GM19238 (cell line): Measurements from ENCODE around the gene NIF3L1.
A peak's percentile ranks its signal among the peaks of the same experiment; 100 is the strongest.
"Not testable (repeated sequence)": the region's sequence is repeated elsewhere in the genome, so short reads cannot be mapped to it uniquely, and the experiment has no call there.

Source experiments
- DNase-seq: peaks from one replicate; pipeline ENCODE4 v3.0.0; 2011; ENCODE audit warnings: low spot score; ENCODE audit not compliant: insufficient read length

Gene NIF3L1

DNA sequence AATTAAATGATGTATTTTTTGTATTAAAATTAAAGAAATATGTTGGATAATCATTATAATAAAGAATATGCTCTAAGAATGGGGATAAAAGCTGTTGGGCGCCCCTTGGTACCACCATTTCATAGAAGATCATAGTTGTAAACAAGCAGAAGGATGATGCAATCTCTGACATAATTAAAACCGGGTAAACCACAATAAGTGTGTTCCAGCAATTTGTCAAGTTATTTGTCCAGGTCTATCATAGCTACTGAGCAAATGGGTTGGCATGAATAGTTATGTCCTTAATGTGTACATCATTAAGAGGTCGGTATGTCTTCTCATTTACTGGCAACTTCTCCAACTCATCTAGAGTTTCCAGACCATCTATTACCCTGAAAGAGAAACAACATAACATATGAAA is 18.0 kb upstream of the NIF3L1 start:
- DNase-seq = no peak

DNA sequence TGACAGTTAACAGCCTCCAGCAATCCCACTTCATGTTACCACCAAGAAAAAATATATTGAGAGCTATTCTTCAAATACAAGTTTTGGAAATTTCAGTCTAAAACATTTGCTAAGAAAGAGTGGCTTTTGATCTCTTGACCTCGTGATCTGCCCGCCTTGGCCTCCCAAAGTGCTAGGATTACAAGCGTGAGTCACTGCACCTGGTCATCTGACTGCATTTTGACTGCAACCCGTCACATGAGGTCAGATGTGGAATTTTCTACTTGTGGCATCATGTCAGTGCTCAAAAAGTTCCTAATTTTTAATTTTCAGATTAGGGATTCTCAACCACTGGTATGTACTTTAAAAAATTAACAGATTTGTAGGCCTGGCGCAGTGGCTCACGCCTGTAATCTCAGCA is 15.6 kb upstream of the NIF3L1 start:
- DNase-seq = no peak

DNA sequence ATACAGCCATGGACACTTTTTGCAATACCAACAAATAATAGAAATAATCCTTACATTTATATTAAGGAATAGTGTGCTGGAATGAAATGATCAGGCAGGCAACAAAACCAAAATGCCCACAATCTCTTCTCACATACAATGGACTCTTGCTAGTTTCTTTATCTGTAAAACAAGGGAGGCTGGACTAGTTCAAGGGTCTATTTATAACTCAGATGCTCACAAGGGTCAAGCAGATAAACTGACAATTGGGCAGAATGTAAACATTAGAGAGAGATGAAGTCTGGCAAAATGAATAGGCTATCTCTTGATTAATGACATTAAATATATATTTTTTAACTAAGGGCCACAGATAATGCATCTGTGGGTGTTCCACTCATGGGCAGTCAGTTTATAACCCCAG is 11.7 kb upstream of the NIF3L1 start:
- DNase-seq = no peak

DNA sequence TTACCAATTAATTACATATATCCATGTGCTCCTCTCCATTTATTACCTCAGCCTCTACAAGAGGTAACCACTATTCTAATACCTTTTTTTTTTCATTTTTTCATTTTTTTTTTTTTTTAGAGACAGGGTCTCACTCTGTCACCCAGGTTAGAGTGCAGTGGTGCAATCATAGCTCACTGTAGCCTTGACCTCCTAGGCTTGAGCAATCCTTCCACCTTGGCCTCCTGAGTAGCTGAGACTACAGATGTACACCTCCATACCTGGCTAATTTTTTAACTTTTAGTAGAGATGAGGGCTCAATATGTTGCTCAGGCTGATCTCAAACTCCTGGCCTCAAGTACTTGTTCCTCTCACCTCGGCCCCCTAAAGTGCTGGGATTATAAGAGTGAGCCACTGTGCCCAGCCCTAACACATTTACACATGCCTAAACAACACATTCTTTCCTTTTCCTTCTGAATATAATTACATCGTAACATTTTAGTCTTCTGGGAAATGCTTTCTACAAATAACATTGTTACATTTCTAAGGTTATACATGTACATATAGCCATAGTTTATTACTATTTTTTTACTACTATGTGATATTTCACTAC is 10.8 kb upstream of the NIF3L1 start:
- no peak for DNase-seq

DNA sequence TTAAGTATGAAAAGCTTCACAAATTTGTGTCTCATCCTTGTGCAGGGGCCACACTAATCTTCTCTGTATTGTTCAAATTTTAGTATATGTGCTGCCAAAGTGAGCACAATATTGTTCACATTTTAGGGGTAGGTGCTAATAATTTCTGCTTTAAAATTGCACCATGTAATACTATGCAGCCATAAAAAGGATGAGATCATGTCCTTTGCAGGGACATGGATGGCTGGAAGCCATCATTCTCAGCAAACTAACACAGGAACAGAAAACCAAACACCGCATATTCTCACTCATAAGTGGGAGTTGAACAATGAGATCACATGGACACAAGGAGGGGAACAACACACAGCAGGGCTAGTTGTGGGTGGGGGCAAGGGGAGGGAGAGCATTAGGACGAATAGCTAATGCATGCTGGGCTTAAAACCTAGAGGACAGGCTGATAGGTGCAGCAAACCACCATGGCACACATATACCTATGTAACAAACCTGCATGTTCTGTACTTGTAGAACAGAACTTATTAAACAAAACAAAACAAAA is 7.4 kb upstream of the NIF3L1 start:
- DNase-seq = not testable (repeated sequence)

DNA sequence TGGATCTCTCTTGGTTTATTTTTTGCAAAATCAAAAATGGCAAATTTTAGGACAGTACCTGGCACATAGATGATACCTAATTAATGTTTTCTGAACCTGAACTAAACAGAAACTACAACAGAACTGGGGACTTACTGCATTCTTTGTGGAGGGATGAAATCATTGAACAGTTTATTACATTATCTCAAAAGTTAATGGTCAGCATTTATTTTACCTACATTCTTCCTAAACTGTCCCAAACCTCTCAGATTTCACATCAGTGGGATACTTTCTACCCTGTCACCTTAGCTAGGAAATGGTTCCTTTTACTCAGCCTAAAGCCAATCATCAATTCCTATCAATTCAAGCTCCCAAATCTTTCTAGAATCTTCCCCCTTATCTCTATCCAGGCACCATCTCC is 10.3 kb downstream of the NIF3L1 start:
- no peak for DNase-seq

DNA sequence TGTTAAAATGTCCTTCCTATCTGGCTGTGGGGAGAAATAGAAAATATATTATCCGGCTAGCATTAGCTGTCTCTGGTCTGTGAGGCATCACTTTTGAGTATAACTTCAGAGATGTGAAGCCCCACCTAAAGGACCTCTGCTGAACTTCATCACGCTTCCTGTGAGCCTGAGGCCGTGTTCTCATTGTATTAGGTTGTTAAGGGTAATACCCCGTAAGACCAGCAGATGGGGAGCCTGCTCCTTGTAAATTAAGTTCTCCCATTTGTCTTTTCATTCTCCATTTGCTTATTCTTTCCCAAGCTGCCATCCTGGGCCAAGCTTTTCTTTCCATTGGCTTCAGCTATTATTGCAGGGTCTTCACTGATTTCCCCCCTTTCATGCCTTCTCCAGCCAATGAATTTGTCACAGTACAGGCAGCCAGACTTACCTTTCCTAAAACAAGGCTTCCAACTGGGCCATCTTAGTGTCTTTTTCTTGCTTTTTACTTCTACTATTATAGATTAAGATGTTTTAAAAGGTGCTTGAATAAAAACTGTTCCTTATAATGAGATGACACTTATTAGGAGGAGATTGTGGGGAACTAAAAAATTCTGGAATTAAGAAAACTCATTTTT is 12.4 kb downstream of the NIF3L1 start:
- peak; percentile 56 for DNase-seq

DNA sequence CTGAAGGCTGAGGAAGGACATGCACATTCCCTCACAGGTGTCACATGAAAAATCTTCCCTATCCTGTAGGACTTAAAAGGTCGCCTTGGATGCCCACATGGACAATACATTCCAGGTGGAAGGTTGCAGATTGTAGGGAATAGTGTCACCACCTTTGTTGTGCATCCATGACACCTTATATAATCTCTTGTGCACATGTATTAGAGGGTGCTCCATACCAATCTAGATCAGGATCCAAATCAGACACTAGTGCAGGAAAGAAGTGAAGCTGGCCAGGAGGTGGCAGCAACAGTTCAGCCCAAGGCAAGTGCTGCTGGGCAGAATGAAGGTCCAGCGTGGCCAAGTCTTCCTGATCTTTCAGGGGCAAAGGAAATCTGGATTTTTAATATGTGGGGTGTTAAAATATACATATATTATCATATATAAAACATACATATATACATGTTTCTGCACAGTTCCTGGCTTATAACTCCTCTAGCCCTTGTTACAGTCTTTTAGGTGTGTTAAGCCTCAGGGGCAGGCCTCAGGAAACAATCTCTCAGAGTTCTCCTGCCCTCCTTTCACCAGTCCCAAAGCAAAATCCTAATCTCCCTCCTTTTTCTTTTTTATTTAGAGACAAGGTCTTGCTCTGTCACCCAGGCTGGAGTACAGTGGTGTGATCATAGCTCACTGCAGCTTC is 16.6 kb downstream of the NIF3L1 start:
- DNase-seq = peak; percentile 10

DNA sequence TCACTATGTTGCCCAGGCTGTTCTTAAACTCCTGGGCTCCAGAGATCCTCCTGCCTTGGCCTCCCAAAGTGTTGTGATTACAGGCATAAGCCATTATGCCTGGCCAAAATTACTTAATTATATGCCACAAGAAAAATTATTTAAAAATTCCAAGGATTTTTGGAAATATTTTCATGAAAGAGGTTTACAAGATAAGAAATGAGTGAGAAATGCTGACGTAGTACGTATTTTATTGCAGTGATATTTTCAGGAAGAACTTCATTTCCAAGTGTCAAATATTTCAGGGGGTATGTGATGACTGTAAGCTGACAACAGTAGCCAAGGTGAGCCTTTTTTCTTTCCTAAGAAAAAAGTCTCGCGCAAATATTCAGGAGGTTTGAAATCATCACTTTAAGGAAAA is 20.8 kb downstream of the NIF3L1 start:
- no peak for DNase-seq

DNA sequence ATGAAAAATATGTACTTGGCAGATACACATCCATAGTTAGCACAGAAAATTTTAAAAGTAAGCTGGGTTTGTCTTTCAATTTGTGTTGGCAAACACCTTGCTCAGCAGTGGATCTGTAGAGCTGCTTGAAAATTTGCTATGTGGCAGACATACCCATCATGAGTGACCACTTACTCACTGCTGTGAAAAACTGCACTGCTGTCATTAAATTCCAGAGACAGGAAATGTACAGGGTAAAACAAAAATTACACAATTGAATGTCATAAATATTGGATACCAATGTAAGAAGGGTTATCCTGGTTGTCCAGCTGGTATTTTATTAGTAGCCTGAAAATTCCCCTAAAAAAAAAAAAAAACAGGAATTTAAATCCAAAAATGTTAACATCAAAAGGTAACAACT is 24.5 kb downstream of the NIF3L1 start:
- no peak for DNase-seq

DNA sequence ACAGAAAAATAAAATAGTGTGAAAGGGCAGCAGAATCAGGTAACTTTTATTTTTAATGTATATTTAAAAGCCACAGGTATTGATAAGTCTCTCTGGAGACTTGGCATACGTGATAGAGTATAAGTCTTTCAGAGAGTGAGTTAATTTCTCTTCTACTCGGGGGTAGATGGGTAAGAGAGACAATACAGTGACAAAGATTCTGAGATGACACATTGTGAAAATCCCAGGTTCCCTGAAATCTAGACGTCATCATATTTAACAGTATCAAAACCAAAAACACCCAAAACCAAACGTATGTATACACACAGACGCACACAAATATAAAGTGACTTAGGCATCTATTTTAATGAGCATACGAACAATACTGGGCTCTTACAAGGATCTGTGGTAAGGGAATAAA is 33.3 kb downstream of the NIF3L1 start:
- no peak for DNase-seq

DNA sequence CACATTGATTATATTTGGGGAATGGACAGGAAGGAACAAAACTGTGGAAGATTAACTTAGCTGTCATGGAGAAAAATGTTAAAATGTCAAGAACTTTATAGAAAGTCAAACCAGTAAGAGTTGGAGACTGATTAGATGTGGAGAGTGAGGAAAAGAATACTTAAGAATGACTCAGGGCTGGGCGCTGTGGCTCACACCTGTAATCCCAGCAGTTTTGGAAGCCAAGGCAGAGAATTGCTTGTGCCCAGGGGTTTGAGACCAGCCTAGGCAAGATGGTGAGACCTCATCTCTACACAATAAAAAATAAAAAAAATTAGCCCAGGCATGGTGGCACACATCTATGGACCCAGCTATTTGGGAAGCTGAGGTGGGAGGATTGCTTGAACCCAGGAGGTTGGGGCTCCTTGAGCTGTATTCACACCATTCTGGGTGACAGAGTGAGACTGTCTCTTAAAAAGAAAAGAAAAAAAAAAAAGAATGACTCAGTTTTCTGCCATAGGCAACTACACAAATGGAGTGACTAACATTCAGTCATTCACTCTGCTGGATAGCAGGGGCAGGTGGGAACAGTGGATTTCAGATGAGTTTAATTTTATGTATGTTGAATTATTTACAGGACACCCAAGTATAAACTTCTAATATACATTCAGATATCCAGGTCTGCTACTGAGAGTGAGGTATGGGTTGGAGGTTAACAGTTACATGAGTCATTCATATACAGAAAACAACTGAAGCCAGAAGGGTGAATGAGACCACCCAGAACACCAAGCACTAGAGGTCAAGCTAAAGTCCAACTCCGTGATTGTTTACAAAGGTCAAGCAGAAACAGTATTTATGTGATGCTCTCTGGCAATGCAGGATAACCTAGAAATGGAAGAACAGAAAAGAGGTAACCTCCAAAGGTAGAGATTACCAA is 40.4 kb downstream of the NIF3L1 start:
- DNase-seq = no peak

DNA sequence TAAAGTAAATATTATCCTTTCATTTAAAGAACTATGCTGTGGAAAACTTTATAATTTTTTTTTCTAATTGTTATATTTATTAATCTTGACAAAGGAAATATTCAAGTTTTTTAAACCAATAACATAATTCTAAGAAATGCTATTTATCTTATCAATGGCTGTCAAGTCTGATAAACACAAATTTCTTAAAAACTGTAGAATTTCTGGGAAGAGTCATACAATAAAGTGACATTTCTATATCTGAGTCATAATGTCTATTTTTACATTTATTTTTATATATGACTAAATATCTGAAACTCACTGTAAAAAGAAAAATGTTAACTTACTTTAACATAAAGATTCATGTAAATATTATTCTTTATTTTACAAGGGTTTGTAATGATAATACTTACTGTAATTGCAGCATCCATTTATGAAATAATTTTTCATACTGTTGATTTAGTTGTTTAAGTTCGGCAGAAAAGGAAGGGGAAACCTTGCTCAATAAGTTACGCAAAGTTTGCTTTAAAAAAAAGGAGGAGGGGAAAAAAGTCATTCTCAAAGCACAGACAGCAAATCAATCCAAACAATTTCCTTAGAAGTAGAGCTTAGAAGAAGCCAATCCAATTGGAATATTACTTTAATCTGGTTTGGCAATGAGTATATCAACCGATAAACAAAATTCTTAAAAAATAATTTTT is 41.9 kb downstream of the NIF3L1 start:
- DNase-seq = no peak

DNA sequence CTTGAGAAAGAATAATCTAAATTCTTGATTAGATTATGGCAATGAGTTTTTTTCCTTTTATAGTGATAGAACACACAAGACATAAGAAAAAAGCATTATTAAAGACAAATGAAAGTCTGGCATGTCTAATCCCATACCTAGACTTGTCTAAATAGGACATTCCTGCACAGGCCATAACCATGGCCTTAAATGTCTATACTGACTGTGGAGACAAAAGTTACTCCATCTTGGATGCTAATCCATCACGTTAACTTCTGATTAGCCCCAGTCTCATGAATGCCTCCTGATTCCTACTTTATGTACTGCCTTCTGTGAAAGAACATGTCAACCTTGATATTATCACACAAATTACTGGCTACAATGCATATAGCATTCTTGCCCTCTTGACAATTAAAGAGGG is 50.7 kb downstream of the NIF3L1 start:
- DNase-seq = no peak

DNA sequence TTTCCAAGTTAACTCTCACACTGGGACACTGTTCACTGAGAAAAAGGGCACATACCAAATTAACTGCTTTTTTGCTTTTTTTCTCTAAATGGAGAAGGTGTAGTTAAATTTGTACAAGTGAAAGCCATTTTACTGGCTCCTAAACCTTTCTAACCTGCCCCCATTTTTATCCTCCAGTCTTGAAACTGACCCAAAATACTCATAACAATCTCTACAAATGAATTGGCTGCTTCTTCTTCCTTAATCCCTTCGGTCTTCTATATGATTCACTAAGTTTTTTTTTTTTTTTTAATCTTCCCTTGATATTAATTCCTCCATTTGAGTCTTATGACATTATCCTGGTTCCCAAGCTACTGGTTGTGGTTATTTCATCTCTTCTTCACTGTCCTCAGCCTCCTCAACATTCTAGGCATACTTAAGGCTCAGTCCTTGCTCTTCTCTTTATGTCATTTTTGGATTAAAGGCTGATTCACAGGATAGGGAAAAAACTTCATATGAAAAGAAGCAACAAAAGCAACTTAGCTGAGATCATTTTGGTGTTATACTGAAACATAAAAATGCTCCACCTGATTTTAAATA is 54.4 kb downstream of the NIF3L1 start:
- DNase-seq = no peak

DNA sequence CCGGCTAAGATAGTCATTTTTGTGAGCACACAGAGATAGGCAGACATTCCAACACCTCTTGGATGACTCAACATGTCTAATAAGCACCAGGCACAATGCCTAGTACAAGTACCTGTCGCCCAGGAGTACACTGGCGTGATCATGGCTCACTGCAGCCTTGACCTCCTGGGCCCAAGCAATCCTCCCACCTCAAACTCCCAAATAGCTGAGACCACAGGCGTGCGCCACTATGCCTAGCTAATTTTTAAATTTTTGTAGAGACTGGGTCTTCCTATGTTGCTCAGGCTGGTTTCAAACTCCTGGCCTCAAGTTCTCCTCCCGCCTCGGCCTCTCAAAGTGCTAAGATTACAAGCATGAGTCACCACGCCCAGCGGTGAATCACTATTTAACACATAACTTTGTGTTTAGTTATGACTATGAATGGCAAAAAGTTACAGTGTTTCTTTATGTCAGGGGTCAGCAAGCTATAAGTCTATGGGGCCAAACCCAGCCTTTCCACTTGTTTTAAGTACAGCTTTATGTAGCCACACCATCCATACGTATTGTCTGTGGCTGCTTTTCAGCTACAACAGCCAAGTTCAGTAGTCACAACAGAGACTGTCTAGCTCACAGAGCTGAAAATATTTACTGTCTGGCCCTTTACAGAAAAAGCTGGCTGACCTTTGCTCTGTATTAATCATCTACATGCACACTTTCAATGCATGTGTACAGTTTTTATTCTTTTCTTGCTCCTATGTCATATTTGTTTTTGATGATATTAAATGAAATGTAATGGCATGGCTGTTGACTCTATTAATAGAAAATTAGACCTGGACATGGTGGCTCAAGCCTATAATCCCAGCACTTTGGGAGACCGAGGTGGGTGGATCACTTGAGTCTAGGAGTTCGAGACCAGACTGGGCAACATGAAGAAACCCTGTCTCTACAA is 55.6 kb downstream of the NIF3L1 start:
- DNase-seq = no peak

DNA sequence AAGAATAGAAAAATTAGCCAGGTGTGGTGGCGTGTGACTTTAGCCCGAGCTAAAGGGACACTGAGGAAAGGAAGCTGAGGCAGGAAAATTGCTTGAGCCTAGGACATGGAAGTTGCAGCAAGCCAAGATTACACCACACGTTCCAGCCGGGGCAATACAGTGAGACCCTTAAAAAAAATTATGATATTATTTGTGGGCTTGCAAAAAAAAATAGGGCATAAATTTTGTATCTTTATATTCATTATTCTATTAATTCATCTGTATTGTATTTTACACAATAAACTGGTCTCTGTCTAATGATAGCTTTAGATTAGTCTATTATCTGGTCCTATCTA is 56.2 kb downstream of the NIF3L1 start:
- DNase-seq = no peak

DNA sequence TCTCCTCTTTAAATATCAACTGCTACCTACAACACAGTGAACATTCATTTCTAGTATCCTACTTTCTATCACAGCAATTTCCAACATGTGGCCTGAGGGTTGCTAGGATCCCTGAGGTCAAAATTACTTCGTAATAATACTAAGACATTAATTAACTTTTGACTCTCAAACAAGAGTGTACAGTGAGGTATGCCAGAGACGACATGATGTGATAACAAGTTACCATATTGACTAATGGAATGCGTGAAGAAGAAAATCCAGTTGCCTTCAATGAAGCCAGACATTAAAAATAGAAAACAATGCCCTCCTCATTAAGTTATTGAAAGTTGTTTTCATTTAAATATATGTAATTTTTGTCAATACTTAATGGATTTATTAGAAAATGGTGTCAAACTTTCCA is 61.2 kb downstream of the NIF3L1 start:
- DNase-seq = no peak
